Iris pigment epithelial cell (primary cell): ENCODE results near the gene JAG2.

Experiments
- DNase-seq: peaks from one replicate; pipeline ENCODE4 v3.0.0-alpha.2; 2011; ENCODE audit warnings: low read depth

Gene JAG2

GRCh38 chr14:105168496-105168978 lies at the start of gene JAG2:
Gene JAG2, minus strand, starts transcription at chr14:105168776. Its CDS starts 356 bp downstream, at chr14:105168420.
- DNase-seq = peak; percentile 58

GRCh38 chr14:105217774-105218173 lies 49.2 kb upstream of the JAG2 start:
- DNase-seq = no peak

- DNase-seq = no peak
Observed at GRCh38 chr14:105216490-105217247, 48.1 kb upstream of the JAG2 start.

- DNase-seq = no peak
Observed at GRCh38 chr14:105215602-105216001, 47.0 kb upstream of the JAG2 start.

- DNase-seq = no peak
Observed at GRCh38 chr14:105214324-105214915, 45.8 kb upstream of the JAG2 start.

- no peak for DNase-seq
Observed at GRCh38 chr14:105213361-105213760, 44.8 kb upstream of the JAG2 start.

- no peak for DNase-seq
Observed at GRCh38 chr14:105212541-105213300, 44.1 kb upstream of the JAG2 start.

- DNase-seq = no peak
Observed at GRCh38 chr14:105211758-105212089, 43.1 kb upstream of the JAG2 start.

GRCh38 chr14:105211086-105211757 lies 42.6 kb upstream of the JAG2 start:
- no peak for DNase-seq

- no peak for DNase-seq
Observed at GRCh38 chr14:105210266-105211025, 41.9 kb upstream of the JAG2 start.

GRCh38 chr14:105209646-105210045 lies 41.1 kb upstream of the JAG2 start:
- no peak for DNase-seq

- DNase-seq = no peak
Observed at GRCh38 chr14:105209091-105209490, 40.5 kb upstream of the JAG2 start.

- no peak for DNase-seq
Observed at GRCh38 chr14:105208738-105209075, 40.1 kb upstream of the JAG2 start.

GRCh38 chr14:105207996-105208737 lies 39.6 kb upstream of the JAG2 start:
- DNase-seq = no peak

GRCh38 chr14:105207460-105207901 lies 38.9 kb upstream of the JAG2 start:
- DNase-seq = no peak

- DNase-seq = no peak
Observed at GRCh38 chr14:105206873-105207272, 38.3 kb upstream of the JAG2 start.

- DNase-seq = no peak
Observed at GRCh38 chr14:105205673-105206208, 37.2 kb upstream of the JAG2 start.

GRCh38 chr14:105204931-105205672 lies 36.5 kb upstream of the JAG2 start:
- no peak for DNase-seq

- no peak for DNase-seq
Observed at GRCh38 chr14:105204206-105204930, 35.8 kb upstream of the JAG2 start.
